IMR-90 (cell line): ENCODE results near the gene EML4. TPM values are rescaled to one million over a fixed set of nuclear protein-coding genes. Genes with fewer than 3 reads are reported as not detected.

Source experiments
- ATAC-seq: fragments of 200-7000 bp; cut with Tn5 transposase; 2 replicates; pipeline ENCODE4 v1.9.1; 2020; ENCODE audit warnings: low read depth, mild to moderate bottlenecking, moderate library complexity
- BruUV-seq: library from RNA; stranded (reverse); fragments of 400-500 nt; replicated peaks from 2 replicates; lab custom pipeline; 2021; lab: Mats Ljungman, UMichigan
- CTCF ChIA-PET: fragments of 300-600 bp; formaldehyde crosslinking; extraction: SDS; loops from one replicate; lab custom pipeline; 2021; ENCODE audit warnings: antibody characterized with exemption; lab: Yijun Ruan, JAX
- POLR2A ChIA-PET: fragments of 300-600 bp; sonication (Branson Sonifier 250); formaldehyde crosslinking; loops from one replicate; lab custom pipeline; 2022; ENCODE audit warnings: antibody characterized with exemption; ENCODE audit not compliant: unreplicated experiment; lab: Charles Lee
- DNase-seq: peaks from one replicate; pipeline ENCODE4 v3.0.0; 2013
- H2AFZ ChIP-seq: replicated peaks from 2 replicates; pipeline ENCODE3; 2013; ENCODE audit warnings: low read length, mild to moderate bottlenecking; ENCODE audit not compliant: poor library complexity
- H2AK5ac ChIP-seq: 2 replicates; pipeline ENCODE4 v1.6.1; 2013; ENCODE audit warnings: low read depth, low read length, inconsistent platforms
- H2AK9ac ChIP-seq: replicated peaks from 2 replicates; pipeline ENCODE3; 2013; ENCODE audit warnings: mild to moderate bottlenecking, low read depth, low read length, moderate library complexity; ENCODE audit not compliant: poor library complexity
- H2BK120ac ChIP-seq: 2 replicates; pipeline ENCODE4 v1.6.1; 2013; ENCODE audit warnings: low read depth, low read length, inconsistent platforms
- H2BK15ac ChIP-seq: 3 replicates; pipeline ENCODE4 v1.6.1; 2013; ENCODE audit warnings: low read depth, low read length, inconsistent platforms
- H2BK20ac ChIP-seq: 2 replicates; pipeline ENCODE4 v1.6.1; 2013; ENCODE audit warnings: low read depth, mild to moderate bottlenecking, inconsistent platforms, low read length, moderate library complexity
- H2BK5ac ChIP-seq: 2 replicates; pipeline ENCODE4 v1.6.1; 2013; ENCODE audit warnings: mild to moderate bottlenecking, low read depth, low read length, inconsistent platforms; ENCODE audit not compliant: poor library complexity, severe bottlenecking
- H3K14ac ChIP-seq: replicated peaks from 2 replicates; pipeline ENCODE4 v1.6.1; 2013; ENCODE audit warnings: low read depth, low read length, inconsistent platforms
- H3K18ac ChIP-seq: 2 replicates; pipeline ENCODE4 v1.6.1; 2013; ENCODE audit warnings: low read depth, low read length, control low read depth
- H3K23ac ChIP-seq: 2 replicates; pipeline ENCODE4 v1.6.1; 2013; ENCODE audit warnings: low read depth, low read length, inconsistent platforms
- H3K27ac ChIP-seq: 2 replicates; pipeline ENCODE4 v1.5.1; 2013; ENCODE audit warnings: mild to moderate bottlenecking, control low read depth, low read length; ENCODE audit not compliant: insufficient read depth
- H3K27me3 ChIP-seq: 2 replicates; pipeline ENCODE4 v1.6.1; 2013; ENCODE audit warnings: low read length; ENCODE audit not compliant: control insufficient read depth, insufficient read depth
- H3K36me3 ChIP-seq: 2 replicates; pipeline ENCODE4 v1.6.1; 2013; ENCODE audit warnings: low read length, mixed read lengths; ENCODE audit not compliant: control insufficient read depth, insufficient read depth
- H3K4ac ChIP-seq: 2 replicates; pipeline ENCODE4 v1.6.1; 2013; ENCODE audit warnings: low read depth, low read length, inconsistent platforms
- H3K4me1 ChIP-seq: 2 replicates; pipeline ENCODE4 v1.6.1; 2013; ENCODE audit warnings: low read length, mixed read lengths; ENCODE audit not compliant: control insufficient read depth, insufficient read depth
- H3K4me2 ChIP-seq: 2 replicates; pipeline ENCODE4 v1.6.1; 2013; ENCODE audit warnings: low read depth, mild to moderate bottlenecking, control low read depth, low read length, moderate library complexity
- H3K4me3 ChIP-seq: 2 replicates; pipeline ENCODE4 v1.5.1; 2013; ENCODE audit warnings: low read depth, mild to moderate bottlenecking, control low read depth, low read length, moderate library complexity; ENCODE audit not compliant: insufficient read depth
- H3K56ac ChIP-seq: 2 replicates; pipeline ENCODE4 v1.6.1; 2013; ENCODE audit warnings: low read length, inconsistent platforms; ENCODE audit not compliant: insufficient read depth; ENCODE audit errors: extremely low read depth
- H3K79me1 ChIP-seq, 2 experiments: 2 replicates each; pipeline ENCODE4 v1.6.1; 2013; ENCODE audit warnings: low read length in 2 of 2, inconsistent platforms in 1 of 2, low read depth in 1 of 2
- H3K9ac ChIP-seq: 2 replicates; pipeline ENCODE4 v1.6.1; 2013; ENCODE audit warnings: low read depth, low read length, control low read depth
- H3K9me1 ChIP-seq: 2 replicates; pipeline ENCODE4 v1.6.1; 2013; ENCODE audit warnings: low read length, inconsistent platforms; ENCODE audit not compliant: insufficient read depth
- H3K9me3 ChIP-seq: 2 replicates; pipeline ENCODE4 v1.6.1; 2013; ENCODE audit warnings: low read length; ENCODE audit not compliant: control insufficient read depth, insufficient read depth
- H4K20me1 ChIP-seq: 2 replicates; pipeline ENCODE4 v1.6.1; 2013; ENCODE audit warnings: low read length, inconsistent platforms; ENCODE audit not compliant: insufficient read depth
- H4K5ac ChIP-seq: 2 replicates; pipeline ENCODE4 v1.6.1; 2013; ENCODE audit warnings: mild to moderate bottlenecking, low read depth, low read length, control low read depth
- H4K8ac ChIP-seq, 2 experiments: 2 replicates each; pipeline ENCODE4 v1.6.1; 2013; ENCODE audit warnings: low read depth in 2 of 2, low read length in 2 of 2, control low read depth in 1 of 2, inconsistent platforms in 1 of 2
- H4K91ac ChIP-seq: 2 replicates; pipeline ENCODE4 v1.6.1; 2013; ENCODE audit warnings: low read depth, low read length, inconsistent platforms; ENCODE audit not compliant: insufficient read depth
- BHLHE40 ChIP-seq: fragments of 150-350 bp; IDR thresholded peaks from 2 replicates; pipeline ENCODE4 v1.6.1; 2016; ENCODE audit warnings: mild to moderate bottlenecking, low read depth, low read length
- RFX5 ChIP-seq: IDR thresholded peaks from 2 replicates; pipeline ENCODE4 v1.8.0; 2012; ENCODE audit warnings: low read depth, mild to moderate bottlenecking, low read length, moderate library complexity
- WGBS, 2 experiments: methylation state at CpG; one replicate each; pipeline versions ENCODE4 v1.1.5 to v1.1.7; 2013; ENCODE audit warnings: missing lambda C conversion rate in 2 of 2; ENCODE audit not compliant: insufficient read length in 1 of 2; ENCODE audit errors: extremely low coverage in 2 of 2; 5-methylcytosine and 5-hydroxymethylcytosine counted together
- dilution Hi-C: fragments of 300-500 bp; cut with HindIII; formaldehyde crosslinking; loops from one replicate; pipeline ENCODE4 v1.14.3; 2018; ENCODE audit warnings: low sequenced_read_pairs; ENCODE audit not compliant: unreplicated experiment
- in situ Hi-C: fragments of 300-500 bp; cut with MboI; formaldehyde crosslinking; loops from 3 replicates; pipeline ENCODE4 v1.14.3; 2019; ENCODE audit warnings: low sequenced_read_pairs, inconsistent platforms, mixed read lengths
- intact Hi-C: fragments of 100-400 bp; cut with micrococcal nuclease; formaldehyde crosslinking; loops from 2 replicates; pipeline ENCODE4 v1.10.0; 2022
- polyA plus RNA-seq, 3 experiments: library from polyadenylated mRNA; depleted of rRNA; stranded (reverse); fragments of >200 nt; gene quantifications; 2 replicates each; pipeline ENCODE4 v1.2.3, GENCODE V29; 2012; ENCODE audit warnings: low replicate concordance in 1 of 3
- total RNA-seq: library from RNA; depleted of rRNA; stranded (reverse); fragments of >200 nt; gene quantifications from 2 replicates; pipeline ENCODE4 v1.2.3, GENCODE V29; 2012

EML4 gene
- total and polyA plus RNA-seq, 2 of the 4 experiments (the other 2 are of a cell fraction) = 29.7 to 73.7 TPM

DNA sequence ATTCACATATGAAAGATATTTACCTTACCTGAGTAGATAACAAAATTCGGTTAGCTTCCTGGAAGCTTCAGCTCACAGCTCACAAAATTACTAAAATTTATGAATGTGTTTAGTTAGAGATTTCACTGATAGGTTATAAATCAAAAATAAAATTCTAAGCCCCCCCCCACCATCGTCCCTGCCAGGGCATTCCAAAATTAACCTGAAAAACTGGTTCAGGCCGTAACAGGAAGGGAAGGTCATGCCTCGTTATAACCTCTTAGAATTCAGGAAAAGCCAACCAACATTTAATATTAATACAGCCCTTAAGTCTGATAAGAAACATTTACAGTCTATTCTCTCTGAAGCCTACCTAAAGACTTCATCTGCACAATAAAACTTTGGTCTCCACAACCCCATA, 143.0 kb downstream of the EML4 start:
- H3K9me3 ChIP-seq = no peaks in the 10 kb centered on the region
- no TSS peak for BruUV-seq
- no peak for DNase-seq
- no peaks in the 10 kb centered on the region for H3K27me3 ChIP-seq
- no peak overlapping the region for H2AK9ac ChIP-seq
- H3K23ac ChIP-seq = no peak overlapping the region
- H3K9ac ChIP-seq = no peak overlapping the region
- H2BK120ac ChIP-seq = no peak overlapping the region
- no peak overlapping the region for H3K4ac ChIP-seq
- dilution Hi-C loops = no loop called here
- H2BK15ac ChIP-seq = no peak overlapping the region
- H4K8ac ChIP-seq = no peak overlapping the region
- no peak for TF ChIP-seq RFX5
- no peak for TF ChIP-seq BHLHE40
- H4K5ac ChIP-seq = no peak overlapping the region
- no peak overlapping the region for H3K27ac ChIP-seq
- H4K20me1 ChIP-seq = no peaks in the 10 kb centered on the region
- H3K36me3 ChIP-seq = peaks cover 10% of the 10 kb centered on the region
- H3K14ac ChIP-seq = no peak overlapping the region
- WGBS, 2 experiments = 100% methylated on average over 2 of the region's 4 CpGs; no CpG with 5 or more reads in 1 of the 2 experiments
- peaks cover 0 to 10% of the 10 kb centered on the region in 2 experiments; a peak in 2 of 4 replicates for H3K79me1 ChIP-seq
- H4K91ac ChIP-seq = no peak overlapping the region
- no peak overlapping the region for H2AK5ac ChIP-seq
- H3K4me3 ChIP-seq = no peak overlapping the region
- H2BK5ac ChIP-seq = no peak overlapping the region
- peaks cover 10% of the 10 kb centered on the region for H3K4me1 ChIP-seq
- H3K9me1 ChIP-seq = peaks cover 12% of the 10 kb centered on the region
- H2BK20ac ChIP-seq = no peak overlapping the region
- H3K56ac ChIP-seq = no peak overlapping the region
- intact Hi-C loops = no loop called here
- in situ Hi-C loops = no loop called here
- H3K18ac ChIP-seq = no peak overlapping the region
- ChIA-PET POLR2A (no interaction called here), CTCF (no interaction called here)
- H2AFZ ChIP-seq = no peak overlapping the region
- no peak for ATAC-seq
- no peak overlapping the region for H3K4me2 ChIP-seq
